HG03575 (cell line): ENCODE data around the gene RASA3.

Source experiments
- ATAC-seq: cut with Tn5 transposase; IDR thresholded peaks from one replicate; pipeline ENCODE4 v1.9.1; 2021; ENCODE audit not compliant: unreplicated experiment, insufficient number of reproducible peaks, low FRiP score; ENCODE audit errors: extremely low read depth

RASA3 gene

DNA sequence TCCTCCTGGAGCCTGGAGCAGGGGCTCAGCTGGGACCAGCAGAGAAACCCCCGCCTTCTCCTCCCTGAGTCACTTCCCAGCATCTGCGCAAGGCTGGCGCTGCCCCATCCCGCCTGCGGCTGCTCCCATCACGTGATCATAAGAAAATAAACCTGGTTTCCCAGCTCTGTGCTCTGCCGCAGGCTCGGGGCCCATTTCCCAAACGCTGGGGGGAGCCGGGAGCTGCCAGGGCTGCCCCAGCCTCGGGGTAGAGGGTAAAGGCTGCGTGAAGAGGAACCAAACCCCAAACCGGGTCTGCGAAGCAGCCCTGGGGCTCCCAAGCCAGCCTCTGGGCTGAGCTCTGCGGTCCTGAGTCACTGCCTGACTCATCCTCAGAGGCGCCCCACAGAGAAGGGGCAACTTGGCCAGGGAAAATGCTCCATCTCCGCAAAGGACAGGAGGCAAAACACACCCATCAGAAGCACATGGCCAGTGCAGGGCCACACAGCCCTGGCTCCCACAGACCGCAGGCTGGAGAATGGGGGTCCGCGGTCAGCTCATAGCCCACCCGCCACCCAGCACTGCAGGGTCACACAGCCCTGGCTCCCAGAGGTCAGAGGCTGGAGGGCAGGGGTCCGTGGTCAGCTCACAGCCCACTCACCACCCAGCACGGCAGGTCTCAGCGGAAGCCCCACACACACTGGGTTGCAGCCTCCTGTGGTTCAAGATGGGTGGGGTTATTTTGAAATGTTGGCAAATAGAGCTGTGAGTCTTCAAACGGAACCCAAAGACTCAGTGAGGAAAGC is 67.1 kb downstream of the RASA3 start:
- no peak for ATAC-seq

DNA sequence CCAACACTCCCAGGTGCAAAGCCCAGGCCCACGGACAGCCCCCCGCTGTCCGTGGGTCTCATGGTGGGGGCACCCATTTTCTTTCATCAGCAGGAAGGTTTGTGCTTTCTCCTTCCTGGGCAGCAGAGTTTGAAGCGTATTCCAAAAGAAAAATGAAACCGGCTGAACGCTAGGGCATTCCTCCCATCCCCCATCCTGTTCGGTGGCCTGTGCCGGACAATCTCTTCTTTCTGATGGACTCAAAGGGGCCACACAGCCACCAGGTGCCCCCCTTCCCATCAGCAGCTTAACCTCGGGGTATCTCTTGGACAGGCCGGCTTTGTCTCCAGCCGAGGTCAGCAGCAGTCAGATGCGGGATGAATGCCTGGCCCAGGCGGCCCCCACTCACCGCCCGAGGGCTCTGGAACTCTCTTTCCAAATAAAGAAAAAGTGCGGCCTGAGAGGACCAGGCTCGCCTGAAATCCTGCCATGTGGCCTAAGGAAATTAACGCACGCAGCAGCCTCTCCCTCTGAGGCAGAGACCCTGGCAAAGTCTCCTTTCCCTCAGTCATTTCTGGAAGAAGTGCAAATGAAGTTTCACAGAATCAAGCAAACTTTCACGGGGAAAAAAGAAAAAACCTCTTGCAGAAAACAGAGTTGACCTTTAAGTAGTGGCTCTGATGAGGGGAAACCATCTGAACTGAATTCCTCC is 67.8 kb downstream of the RASA3 start:
- ATAC-seq: no peak

DNA sequence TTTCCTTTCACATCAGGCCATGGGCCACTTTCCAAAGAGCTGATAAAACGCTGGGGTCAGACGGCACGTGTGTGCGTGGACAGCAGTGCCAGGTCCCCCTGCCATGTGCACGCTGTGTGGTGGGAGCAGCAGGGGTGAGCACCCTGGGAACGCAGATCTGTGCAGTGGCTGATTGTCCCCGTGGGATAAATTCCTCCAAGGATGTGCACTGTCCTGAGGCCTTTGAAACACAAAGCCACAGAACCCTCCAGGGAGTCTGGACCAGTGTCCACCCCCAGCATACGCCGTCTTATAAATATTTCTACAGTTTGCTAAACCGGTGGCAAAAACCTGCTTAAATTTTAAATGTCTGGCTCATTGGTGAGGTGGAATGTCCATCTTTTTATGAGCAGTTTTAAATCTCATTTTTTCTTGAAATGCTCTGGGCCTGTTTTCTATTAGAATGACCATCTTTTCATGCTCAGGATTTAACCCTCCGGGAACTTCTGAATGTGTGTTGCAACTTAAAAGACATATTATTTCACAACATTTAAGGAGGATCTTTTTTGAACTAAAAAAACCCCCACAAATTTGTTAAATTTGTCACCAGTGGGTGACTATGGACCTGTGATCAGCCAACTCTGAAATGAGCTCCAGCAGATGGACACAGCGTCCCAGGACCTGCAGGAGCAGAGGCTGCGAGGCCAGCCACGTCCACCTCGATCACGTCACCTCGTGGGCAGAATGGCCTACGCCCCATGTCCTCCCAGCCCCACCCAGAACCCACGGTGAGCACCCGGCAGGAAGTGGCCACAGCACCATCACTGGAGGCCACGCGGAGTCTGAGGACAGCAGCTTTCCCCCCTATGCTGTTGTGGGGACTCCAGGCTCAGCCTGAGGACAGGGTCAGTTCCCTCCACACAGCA is 68.6 kb downstream of the RASA3 start:
- ATAC-seq: no peak

DNA sequence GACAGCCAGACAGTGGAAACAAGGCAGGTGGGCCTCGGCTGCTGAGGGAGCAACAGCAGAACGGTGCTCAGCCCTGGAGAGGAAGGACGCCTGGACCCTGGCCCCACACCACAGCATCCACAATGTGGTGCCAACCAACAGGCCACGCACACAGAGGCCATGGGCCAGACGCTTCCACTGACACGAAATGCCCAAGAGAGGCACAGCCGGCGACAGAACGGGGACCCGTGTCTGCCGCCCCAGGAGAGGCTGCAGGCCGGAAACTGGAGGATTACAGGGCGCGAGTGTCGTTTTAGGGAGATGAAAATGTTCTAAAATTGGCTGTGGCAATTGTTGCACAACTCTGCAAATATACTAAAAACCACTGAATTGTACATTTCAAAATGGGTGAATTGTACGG is 69.7 kb downstream of the RASA3 start:
- ATAC-seq: no peak

DNA sequence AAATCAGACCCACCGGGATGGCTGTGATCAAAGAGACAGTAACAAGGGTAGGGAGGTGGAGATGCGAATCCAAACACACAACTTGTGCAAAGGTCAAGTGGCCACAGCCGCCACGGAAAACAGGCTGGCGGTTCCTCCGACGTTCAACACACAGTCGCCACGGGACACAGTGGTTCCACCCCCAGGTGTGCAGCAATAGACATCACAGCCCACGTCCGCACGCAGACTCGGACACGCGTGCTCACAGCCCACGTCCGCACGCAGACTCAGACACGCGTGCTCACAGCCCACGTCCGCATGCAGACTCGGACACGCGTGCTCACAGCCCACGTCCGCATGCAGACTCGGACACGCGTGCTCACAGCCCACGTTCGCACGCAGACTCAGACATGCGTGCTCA is 70.1 kb downstream of the RASA3 start:
- ATAC-seq: no peak

DNA sequence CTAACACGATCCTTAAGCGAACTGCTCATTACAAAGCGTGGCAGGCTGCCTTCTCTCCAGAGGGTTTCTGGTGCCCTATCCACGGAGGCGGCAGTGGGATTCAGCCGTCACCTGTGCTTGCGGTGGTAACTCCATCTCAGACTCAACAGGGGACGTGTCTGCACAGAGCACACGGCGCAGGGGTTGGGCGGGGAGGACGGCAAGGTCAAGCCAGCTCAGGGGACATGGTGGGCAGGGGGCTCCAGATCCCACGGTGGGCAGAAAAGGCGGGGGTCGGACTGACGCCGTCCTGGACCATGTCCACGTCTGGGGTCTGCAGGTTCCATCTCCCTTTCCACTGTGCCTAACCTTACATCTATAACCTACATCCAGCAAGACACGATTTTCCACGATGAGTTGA is 70.7 kb downstream of the RASA3 start:
- ATAC-seq: no peak

DNA sequence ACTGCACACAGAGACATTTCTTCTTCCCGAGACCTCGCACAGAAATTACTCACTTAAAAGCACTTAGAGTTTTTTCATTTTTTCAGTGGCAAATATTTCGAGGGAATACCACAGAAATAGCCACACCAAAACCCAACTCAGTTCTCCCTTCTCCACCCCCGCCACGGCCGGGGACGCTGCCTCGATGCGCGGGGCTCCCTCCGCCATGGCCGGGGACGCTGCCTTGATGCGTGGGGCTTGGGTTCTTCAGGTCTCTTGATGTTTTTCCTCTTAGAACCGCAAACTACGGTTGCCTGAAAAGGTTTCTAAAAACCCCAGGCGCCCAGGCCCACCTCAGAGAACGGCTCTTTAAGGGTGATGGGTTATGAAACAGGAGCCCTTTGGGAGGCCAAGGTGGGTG is 71.4 kb downstream of the RASA3 start:
- ATAC-seq: no peak

DNA sequence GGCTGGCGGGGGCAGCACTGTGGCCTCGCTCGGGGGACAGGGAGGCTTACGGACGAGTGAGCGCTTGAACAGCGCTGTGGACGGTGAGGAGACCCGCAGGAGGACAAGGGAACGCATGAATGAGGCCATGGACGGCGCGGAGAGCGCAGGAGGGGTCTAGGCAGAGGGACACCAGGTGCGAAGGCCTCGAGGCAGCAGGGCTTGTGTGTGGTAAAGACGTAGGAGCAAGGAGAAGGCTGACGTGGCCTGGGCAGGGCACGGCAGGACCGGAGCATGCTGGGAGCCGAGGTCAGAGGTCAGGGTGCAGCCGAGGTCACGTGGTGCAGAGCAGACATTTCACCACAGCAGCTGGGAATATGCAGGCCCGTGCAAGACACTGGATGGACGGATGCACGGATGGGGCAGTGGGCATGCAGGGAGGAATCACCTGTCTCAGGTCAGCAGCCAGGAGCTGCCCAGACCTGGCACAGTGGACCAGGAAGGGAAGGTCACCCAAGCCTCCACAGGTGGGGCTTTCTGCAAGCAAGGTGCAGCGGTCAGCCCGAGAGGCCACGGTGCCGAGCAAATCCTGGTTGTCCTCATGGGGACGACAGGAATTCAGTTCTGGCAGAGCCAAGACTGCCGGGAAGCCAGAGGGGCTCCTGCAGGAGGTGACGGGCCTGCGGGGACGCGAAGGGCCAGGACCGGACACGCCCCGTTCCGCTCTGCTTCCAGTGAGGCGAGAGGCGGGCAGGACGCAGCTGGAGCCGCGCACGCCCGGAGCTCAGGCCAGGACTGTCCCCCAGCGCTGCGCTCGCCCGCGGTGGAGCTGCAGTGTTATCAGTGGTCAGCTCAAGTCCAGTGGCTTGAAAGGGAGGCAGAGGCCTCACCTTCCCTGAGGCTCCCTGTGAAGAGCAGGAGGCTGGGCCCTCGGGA is 72.2 kb downstream of the RASA3 start:
- no peak for ATAC-seq

DNA sequence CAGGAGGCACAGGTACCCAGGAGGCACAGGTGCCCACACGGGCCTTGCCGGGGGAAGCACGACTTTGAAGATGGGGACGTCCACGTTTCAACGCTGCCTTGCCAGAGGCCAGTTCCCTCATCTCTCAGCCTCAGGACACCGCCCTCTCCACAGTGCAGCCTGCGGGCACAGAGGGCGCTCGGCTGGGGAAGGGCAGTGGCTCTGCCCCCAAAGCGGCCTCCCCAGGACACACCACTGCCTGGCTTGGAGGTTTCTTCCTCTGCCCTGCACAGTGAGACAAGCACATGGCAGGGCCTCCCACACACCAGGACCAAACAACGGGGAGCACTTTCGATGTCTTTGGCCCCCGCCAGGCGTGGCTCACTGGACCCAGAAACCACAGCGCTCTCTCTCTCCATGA is 73.0 kb downstream of the RASA3 start:
- no peak for ATAC-seq

DNA sequence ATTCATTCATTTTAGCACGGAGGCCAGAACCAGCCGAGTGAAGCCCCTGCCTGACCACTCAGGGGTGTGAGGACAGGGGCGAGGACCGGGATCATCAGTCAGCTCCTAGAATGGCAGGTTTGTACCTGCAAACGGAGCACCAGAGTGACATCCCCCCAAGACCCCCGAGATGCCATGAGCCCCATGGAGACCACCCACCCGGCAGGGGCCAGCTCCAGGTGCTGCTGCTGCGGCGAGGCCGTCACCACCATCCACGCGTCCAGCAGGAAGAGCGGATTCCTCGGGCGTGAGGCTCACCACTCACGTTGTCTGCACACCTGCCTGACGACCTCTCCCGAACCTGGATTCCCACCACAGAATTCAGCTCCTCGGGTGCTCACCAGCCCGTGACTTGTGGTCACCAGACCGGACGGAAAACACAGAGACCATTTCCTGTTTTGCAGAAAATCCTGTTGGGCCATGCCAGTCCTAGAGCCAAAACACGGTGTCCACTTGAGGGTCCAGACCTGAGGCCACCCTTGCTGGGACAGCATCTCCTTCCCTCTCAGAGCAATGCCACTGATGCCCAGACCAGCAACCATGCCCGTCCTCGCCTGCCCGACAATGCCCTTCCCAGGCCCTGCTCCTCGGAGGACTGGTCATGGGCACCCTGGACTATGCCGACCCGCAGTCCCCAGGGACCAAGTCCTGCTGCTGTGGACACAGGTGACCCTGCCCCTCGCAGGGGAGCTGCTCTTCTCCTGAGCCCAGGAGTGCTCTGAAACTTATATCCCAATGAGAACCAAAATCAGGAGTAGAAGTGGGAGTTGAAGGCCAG is 74.2 kb downstream of the RASA3 start:
- no peak for ATAC-seq

DNA sequence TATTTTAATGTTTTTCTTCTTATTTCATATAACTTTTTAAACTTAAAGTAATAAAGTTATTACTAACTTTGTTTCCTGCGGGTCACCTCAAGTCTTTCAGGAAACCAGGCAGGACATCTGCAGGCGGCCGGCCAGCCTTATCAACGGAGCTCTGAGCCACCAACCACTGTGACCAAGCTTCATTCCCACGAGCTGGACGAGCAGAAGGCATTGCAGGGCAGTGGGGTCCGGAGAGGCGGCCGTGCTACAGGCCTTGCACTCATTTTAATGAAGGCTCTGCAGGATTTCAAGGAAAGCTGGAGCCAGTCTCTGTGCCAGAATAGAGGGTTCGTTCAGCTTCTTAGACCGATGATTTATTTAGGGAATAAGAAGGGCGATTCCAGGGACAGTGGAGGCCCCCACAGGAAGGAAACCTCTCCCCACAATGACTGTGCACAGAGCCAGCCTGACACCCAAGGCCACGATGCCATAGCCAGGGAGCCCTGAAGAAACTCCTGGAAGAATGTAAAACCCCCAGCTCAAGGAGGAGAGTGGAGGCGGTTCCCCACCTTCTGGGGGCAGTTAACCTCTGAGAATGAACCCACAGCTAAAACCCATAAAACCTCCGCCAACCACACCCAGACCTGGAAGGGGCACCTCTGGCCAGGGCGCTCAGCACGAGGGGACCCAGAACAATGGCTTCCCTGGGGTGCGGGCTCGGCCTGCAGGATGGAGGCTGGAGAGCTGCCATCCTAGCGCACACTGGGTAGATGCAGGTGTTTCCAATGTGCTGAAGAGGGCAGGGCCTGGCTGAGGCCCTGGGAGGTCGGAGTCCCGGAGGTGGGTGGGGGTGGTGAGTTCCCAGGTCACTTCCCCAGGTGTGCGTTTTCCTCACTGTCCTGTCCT is 75.0 kb downstream of the RASA3 start:
- no peak for ATAC-seq

DNA sequence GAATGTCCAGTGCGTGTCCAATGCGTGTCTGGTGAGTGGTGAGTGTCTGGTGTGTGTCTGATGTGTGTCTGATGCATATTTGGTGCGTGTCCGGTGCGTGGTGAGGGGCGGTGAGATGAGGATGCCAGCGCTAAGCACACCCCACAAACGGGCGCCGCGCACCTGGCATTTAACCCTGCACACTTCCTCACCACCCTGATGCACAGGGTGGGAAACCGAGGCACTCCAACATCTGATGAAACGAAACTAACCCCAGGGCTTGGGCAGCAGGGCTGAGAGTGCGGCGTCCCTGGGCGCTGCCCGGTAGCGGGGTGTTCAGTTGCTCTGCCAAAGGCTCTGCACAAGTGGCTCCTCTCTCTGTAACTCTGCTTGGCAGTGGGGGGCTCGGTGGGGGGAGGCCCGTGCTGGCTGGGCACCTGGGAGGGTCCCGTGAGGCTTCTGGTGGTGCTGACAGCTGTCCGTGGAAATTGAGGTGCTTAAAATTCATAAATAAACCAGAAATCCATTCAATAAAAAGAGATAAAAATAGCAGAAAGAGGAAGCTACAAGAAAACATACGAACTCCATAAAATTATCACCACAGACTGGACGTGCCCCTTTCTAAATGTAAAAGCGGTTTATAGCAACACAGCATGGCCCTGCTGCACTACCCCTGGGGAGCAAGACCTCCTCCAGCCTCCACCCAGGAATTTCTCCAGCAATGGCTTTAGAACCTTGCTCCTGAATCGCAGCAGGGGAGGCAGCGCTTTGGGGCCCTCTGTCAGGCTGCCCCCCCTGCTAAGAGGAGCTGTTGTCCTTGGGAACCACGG is 76.0 kb downstream of the RASA3 start:
- ATAC-seq: no peak

DNA sequence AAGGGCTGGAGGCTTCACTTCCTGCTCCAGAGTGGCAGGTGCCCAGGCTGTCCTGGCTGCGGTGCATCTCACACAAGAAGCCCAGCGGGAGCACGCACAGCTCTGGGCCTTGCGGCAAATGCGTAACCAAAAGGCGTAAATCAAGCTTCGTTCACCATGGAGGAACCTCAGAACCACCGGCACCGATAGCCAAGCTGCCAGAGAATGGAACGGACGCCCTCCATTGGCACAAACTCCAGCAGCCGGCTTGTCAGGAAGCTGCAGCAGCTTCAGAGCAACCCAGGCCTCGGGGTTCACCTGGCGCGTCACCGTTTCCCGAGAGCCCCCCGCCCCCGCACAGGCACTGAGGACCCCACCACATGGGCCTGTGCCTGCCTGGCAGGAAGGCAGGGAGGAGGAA is 76.7 kb downstream of the RASA3 start:
- no peak for ATAC-seq

DNA sequence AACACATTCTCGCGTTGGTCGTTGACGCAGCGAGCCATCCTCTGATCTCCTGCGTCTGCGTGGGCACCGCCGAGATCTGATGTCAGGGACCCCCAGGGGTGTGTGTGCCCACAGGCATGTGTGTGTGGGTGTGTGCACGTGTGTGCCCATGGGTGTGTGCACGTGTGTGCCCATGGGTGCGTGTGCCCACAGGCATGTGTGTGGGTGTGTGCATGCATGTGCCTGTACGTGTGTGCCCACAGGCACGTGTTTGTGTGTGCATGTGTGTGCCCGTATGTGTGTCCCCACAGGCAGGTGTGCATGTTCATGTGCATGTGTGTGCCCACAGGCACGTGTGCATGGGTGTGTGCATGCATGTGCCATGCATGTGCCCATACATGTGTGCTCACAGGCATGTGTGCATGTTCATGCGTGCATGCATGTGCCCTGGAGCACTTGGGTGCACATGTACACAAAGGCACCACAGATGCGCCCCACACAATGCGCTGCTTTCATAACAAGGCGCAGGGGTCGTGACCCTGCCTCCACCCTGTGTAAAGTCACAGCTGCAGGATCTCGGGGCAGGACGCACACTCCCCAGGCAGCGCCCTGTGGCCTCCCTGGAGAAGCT is 77.5 kb downstream of the RASA3 start:
- no peak for ATAC-seq

DNA sequence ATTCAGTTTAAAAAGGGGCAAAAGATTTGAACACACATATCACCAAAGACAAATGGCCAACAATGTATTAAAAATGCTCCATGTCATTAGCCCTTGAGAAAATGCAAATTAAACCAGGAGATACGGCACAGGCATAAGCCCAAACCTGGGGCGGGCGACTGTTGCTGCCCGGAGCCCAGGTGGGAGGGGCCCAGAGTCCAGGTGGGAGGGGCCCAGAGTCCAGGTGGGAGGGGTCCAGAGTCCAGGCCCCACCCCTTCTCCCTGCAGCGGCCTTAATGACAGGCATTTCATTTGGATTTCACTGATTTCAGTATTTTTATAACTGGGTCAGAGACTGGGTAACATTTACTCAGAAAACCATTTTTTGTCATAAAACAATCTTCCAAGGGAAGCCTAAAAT is 78.2 kb downstream of the RASA3 start:
- ATAC-seq: no peak

DNA sequence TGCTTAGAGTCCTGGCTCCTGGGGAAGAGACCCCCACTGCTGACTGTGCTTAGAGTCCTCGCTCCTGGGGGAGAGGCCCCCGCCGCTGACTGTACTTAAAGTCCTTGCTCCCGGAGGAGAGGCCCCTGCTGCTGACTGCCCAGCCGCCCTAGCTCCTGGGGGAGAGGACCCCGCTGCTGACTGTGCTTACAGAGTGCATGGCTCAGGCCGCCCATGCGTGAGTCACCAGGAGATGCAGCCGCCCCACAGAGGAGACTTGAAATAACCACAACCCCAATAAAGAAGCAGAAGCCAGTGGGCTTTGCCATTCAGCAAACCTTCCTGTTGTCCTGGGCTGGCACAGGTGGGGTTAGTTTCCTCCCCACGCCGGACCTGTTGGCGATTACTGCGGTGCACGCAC is 79.4 kb downstream of the RASA3 start:
- ATAC-seq: no peak
